HFFc6 (cell line): ENCODE data around the gene WDR48. TPM values are rescaled to one million over a fixed set of nuclear protein-coding genes. Genes with fewer than 3 reads are reported as not detected.

Source experiments
- DNase-seq: peaks from one replicate; pipeline ENCODE4 v3.0.0-alpha.2; 2018
- H3K27ac Mint-ChIP-seq: 2 replicates; pipeline ENCODE4 v1.8.0; 2020; ENCODE audit warnings: mild to moderate bottlenecking, mixed read lengths
- H3K27me3 Mint-ChIP-seq: 2 replicates; pipeline ENCODE4 v1.8.0; 2021; ENCODE audit warnings: mild to moderate bottlenecking, moderate library complexity, mixed read lengths; ENCODE audit not compliant: insufficient read depth
- H3K36me3 Mint-ChIP-seq: 2 replicates; pipeline ENCODE4 v1.8.0; 2021; ENCODE audit warnings: low read depth, mixed read lengths
- H3K4me1 Mint-ChIP-seq: 2 replicates; pipeline ENCODE4 v1.8.0; 2020; ENCODE audit warnings: low read depth, mixed read lengths
- H3K4me3 Mint-ChIP-seq: 2 replicates; pipeline ENCODE4 v1.8.0; 2020; ENCODE audit warnings: mild to moderate bottlenecking, moderate library complexity, mixed read lengths
- H3K9me3 Mint-ChIP-seq: 2 replicates; pipeline ENCODE4 v1.8.0; 2020; ENCODE audit warnings: mild to moderate bottlenecking, mixed read lengths
- long read RNA-seq: library from polyadenylated mRNA; unstranded; transcript quantifications from one replicate; pipeline ENCODE4 v2.0.0, GENCODE V29; 2019
- total RNA-seq, 6 experiments: library from RNA; stranded (reverse); fragmentation: NEBNext Ultra II Directional; extraction: Animal tissue kit (Norgen Biotek cat#: 25700); gene quantifications; 2 replicates in 1 of 6; 3 replicates in 5 of 6; pipeline ENCODE4 v1.2.3, GENCODE V29; 2021
- TF ChIP-seq, protein P1 (sequence below): fragments of 200-600 bp; sonication (generic); IDR thresholded peaks from 2 replicates; pipeline ENCODE4 v1.5.0; 2021; ENCODE audit warnings: antibody characterized with exemption, mild to moderate bottlenecking

WDR48 gene
- 10 to 100 TPM; 25.7 to 29.1 (median 28.1) TPM for total RNA-seq
- long read RNA-seq, transcript WDR48-201 (19 exons, 3,707 nt) = major isoform, 14 of 30 reads
- long read RNA-seq, partial matches to known transcripts = 12 of 30 reads
- long read RNA-seq, other reads (novel, unspliced or antisense) = 4 of 30 reads

DNA sequence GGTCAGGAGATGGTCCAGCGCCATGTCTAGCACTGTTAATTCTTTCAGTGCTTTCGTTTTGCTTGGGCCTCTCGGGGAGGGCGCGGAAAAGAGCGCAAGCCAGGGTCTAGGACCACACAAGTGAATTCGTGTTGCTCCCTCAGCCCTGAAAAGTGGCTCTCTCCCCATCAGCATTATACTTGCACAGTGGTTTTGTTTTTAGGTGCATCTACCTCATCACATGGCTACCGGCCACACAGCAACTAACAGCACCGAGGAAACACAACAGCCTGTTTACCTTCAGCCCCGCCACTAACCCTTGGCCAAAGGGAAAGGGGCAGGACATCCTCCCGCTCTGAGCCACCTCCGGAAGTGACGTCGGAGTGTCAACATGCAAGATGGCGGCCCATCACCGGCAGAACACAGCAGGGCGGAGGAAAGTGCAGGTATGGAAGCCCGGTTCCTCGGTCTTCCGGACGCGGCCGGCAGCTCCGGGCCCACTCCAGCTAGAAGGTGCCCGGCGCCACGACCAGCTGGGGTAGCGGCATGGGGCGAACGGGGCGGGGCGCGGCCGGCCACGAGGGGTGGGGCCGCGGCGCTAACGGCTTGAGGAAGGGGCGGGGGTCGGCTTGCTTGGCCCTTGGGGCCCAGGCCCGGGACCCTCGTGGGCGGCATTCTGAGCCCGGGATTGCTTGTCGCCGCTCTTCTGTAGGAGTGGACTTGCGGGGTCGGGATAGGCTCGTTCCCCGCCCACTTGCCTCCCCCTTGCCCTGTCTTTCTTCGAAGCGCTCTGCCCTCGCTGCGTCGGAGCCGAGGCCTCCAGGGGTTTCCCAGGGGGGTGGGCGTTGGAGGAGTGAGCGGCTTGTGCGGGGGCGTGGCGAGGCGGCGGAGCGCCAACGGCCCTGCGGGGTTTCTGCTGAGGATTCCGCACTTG is at the start of gene WDR48, which contains the start of gene SCN11A:
Gene WDR48 (plus strand): TSS at position 368 of the 913 bp plus-strand sequence. CDS start 10 bp downstream, at position 378.
Gene SCN11A (minus strand): TSS at position 296 of the 913 bp plus-strand sequence. CDS start 101,582 bp downstream, outside the sequence.
- Mint-ChIP-seq H3K27ac (peak within 1 kb of the TSS; percentile 91), H3K4me3 (peak within 1 kb of the TSS; percentile 89), H3K36me3 (no peaks in the 10 kb centered on the region), H3K4me1 (peaks cover 36% of the 10 kb centered on the region), H3K9me3 (no peaks in the 10 kb centered on the region), H3K27me3 (peaks cover 2% of the 10 kb centered on the region; the same call in 1 of the 2 replicates)
- TF ChIP-seq, protein P1, sequence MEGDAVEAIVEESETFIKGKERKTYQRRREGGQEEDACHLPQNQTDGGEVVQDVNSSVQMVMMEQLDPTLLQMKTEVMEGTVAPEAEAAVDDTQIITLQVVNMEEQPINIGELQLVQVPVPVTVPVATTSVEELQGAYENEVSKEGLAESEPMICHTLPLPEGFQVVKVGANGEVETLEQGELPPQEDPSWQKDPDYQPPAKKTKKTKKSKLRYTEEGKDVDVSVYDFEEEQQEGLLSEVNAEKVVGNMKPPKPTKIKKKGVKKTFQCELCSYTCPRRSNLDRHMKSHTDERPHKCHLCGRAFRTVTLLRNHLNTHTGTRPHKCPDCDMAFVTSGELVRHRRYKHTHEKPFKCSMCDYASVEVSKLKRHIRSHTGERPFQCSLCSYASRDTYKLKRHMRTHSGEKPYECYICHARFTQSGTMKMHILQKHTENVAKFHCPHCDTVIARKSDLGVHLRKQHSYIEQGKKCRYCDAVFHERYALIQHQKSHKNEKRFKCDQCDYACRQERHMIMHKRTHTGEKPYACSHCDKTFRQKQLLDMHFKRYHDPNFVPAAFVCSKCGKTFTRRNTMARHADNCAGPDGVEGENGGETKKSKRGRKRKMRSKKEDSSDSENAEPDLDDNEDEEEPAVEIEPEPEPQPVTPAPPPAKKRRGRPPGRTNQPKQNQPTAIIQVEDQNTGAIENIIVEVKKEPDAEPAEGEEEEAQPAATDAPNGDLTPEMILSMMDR = no peak
- peak; percentile 86 for DNase-seq

DNA sequence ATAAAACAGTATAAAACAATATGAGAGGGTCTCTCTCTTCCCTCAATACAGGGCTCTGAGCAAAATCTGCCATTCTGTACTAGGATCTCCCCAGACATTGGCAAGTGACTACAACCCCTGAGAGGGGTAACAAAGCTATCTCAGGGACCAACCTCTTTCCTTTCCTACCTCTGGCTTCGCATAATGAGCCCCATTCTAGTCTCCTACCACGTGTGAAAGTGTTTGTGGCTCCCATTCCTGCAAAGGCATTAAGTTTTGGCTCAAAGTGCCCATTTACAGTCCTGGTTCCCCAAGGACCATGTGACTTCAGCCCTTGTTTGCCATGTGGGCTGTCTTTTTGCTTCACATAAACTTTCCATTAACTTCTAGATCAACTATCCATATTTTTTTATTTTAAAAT is 46.5 kb upstream of the WDR48 start:
- Mint-ChIP-seq H3K27me3 (peaks cover 11% of the 10 kb centered on the region), H3K27ac (no peak overlapping the region), H3K4me1 (peaks cover 3% of the 10 kb centered on the region; the same call in 1 of the 2 replicates), H3K36me3 (no peaks in the 10 kb centered on the region), H3K4me3 (no peak overlapping the region), H3K9me3 (no peaks in the 10 kb centered on the region)
- TF ChIP-seq, protein P1 = no peak
- no peak for DNase-seq

DNA sequence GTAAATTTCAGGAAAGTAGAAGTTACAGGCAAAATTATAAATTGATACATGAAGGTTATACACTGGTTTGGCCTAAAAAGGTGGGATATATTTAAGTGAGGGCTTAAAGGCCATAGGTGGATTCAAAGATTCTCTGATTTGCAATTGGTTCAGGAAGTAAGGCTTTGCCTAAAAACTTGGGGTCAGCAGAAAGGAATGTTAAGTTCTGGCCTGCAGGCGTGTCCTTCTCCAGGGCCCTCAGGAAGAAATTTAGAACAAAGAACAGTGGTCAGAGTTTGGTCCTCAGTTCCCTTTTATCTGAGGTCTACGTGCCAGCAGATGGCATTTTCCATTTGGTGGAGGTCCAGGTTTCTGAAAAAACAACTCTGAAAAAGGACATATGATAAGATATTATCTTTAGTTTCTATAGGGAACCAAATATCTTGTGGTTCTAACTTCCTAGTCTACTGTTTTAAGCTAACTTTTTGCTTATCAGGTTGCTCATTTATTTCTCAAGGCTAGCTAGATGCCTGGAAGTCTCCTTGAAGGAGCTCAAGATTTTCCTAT is 40.6 kb upstream of the WDR48 start:
- no peak for DNase-seq
- no peaks in the 10 kb centered on the region for H3K36me3 Mint-ChIP-seq
- H3K27me3 Mint-ChIP-seq = peaks cover 15% of the 10 kb centered on the region
- TF ChIP-seq, protein P1 = no peak
- H3K4me3 Mint-ChIP-seq = no peak overlapping the region
- H3K9me3 Mint-ChIP-seq = no peaks in the 10 kb centered on the region
- no peak overlapping the region for H3K27ac Mint-ChIP-seq
- no peaks in the 10 kb centered on the region; the same call in 1 of the 2 replicates for H3K4me1 Mint-ChIP-seq

DNA sequence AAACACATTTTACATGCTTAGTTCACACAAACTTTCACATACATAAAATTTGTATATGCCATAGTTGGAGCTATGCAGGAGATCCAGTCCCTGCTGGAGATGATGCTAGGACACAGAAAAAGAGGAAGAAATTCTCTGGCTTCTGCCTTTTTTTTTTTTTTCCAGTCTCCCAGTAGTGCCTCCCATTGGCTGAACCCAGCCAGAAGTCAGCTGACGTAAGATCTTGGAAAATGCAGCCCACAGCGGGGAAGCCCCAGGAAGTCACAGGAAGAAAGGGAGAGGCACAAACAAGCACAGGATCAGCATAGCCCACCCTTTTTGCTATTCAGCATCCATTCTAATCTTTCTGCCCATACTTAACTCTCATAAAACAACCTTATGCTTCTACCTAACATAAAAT is 38.5 kb upstream of the WDR48 start:
- H3K27ac Mint-ChIP-seq = no peak overlapping the region
- no peaks in the 10 kb centered on the region for H3K9me3 Mint-ChIP-seq
- no peaks in the 10 kb centered on the region for H3K36me3 Mint-ChIP-seq
- no peak for DNase-seq
- no peaks in the 10 kb centered on the region; the same call in 1 of the 2 replicates for H3K4me1 Mint-ChIP-seq
- H3K27me3 Mint-ChIP-seq = peaks cover 15% of the 10 kb centered on the region
- no peak overlapping the region for H3K4me3 Mint-ChIP-seq
- TF ChIP-seq, protein P1 = no peak

DNA sequence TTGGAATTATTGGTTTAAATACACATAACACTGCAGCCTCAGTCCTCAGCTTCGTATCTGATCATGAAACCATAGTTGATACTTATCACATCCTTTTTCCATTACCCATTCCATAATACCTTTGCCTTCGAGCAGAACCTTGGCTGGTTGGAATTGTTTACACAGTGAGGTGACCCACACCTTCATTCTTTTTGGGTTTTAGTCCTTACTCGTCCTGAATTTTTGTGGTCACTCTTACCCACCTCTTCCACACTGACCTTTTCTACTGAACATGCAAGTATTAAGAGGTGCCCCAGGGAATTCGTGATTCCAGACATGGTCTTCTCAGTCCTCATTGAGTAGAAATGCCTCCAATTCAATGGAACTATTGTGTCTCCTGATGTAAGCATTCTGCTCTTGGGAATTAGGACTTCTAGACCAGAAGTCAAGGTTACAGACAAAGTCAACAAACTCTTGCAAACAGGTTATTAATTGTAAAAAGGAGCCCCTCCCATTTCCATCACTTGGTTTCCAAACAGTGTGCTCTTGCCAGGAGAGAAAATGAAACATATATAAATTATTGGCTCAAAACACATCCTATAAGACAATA is 37.8 kb upstream of the WDR48 start:
- Mint-ChIP-seq H3K27ac (no peak overlapping the region), H3K9me3 (no peaks in the 10 kb centered on the region), H3K36me3 (no peaks in the 10 kb centered on the region), H3K4me3 (no peak overlapping the region), H3K27me3 (peaks cover 15% of the 10 kb centered on the region), H3K4me1 (no peaks in the 10 kb centered on the region; the same call in 1 of the 2 replicates)
- TF ChIP-seq, protein P1 = no peak
- no peak for DNase-seq
